HepG2 (cell line): ENCODE measurements around the gene ZNF687. TPM values are rescaled to one million over a fixed set of nuclear protein-coding genes. Genes with fewer than 3 reads are reported as not detected.

Source experiments
- ATAC-seq: fragments of 200-7000 bp; cut with Tn5 transposase; 3 replicates; pipeline ENCODE4 v1.9.1; 2020; ENCODE audit warnings: mild to moderate bottlenecking, moderate library complexity
- BruUV-seq: library from RNA; stranded (reverse); fragments of 400-500 nt; replicated peaks from 2 replicates; lab custom pipeline; 2021; lab: Mats Ljungman, UMichigan
- CTCF ChIA-PET: fragments of 300-600 bp; formaldehyde crosslinking; extraction: SDS; loops from one replicate; lab custom pipeline; 2021; ENCODE audit warnings: low total read pairs, inconsistent platforms, low intra/inter-chr PET ratio; lab: Yijun Ruan, JAX
- POLR2A ChIA-PET: fragments of 350-600 bp; sonication (Branson Sonifier 250); formaldehyde crosslinking; loops from one replicate; lab custom pipeline; 2020; ENCODE audit warnings: antibody characterized with exemption, inconsistent platforms; lab: Yijun Ruan, JAX
- DNase-seq: peaks from one replicate; pipeline ENCODE4 v3.0.0-alpha.2; 2015; ENCODE audit warnings: low spot score
- FAIRE-seq: peaks from 3 replicates; lab custom pipeline; 2011; peaks lifted over from hg19 to GRCh38; lab: Jason Lieb, UNC
- H2AFZ ChIP-seq: one replicate; pipeline ENCODE4 v1.6.1; 2011; ENCODE audit warnings: low read length, inconsistent platforms
- H3K27ac ChIP-seq: fragments of 300-600 bp; 3 replicates; pipeline ENCODE4 v1.8.0; 2011; ENCODE audit warnings: mixed run types, mild to moderate bottlenecking, mixed read lengths, low read length, inconsistent platforms; ENCODE audit not compliant: insufficient read depth; ENCODE audit errors: extremely low read length
- H3K27me3 ChIP-seq, 2 experiments: fragments of 200-600 bp in 1 of 2; 2 replicates in 1 of 2; 3 replicates in 1 of 2; pipeline versions ENCODE4 v1.6.0 to v1.8.0; 2011; ENCODE audit warnings: low read length in 2 of 2, mild to moderate bottlenecking in 2 of 2, moderate library complexity in 2 of 2, inconsistent platforms in 1 of 2; ENCODE audit not compliant: insufficient read depth in 2 of 2, control insufficient read depth in 1 of 2
- H3K36me3 ChIP-seq, 2 experiments: fragments of 200-600 bp in 1 of 2; replicated peaks in 1 of 2; 2 replicates in 1 of 2; 3 replicates in 1 of 2; pipeline versions ENCODE4 v1.5.1 to v1.8.0; 2011; ENCODE audit warnings: low read length in 2 of 2, inconsistent platforms in 1 of 2; ENCODE audit not compliant: insufficient read depth in 2 of 2, control insufficient read depth in 1 of 2
- H3K4me1 ChIP-seq: 2 replicates; pipeline ENCODE4 v1.5.1; 2012; ENCODE audit warnings: low read length, inconsistent platforms; ENCODE audit not compliant: insufficient read depth
- H3K4me2 ChIP-seq: 2 replicates; pipeline ENCODE4 v1.6.0; 2011; ENCODE audit warnings: low read depth, low read length, inconsistent platforms
- H3K4me3 ChIP-seq, 3 experiments: fragments of 200-600 bp in 1 of 3; sonication (generic), shearing (Covaris generic) in 1 of 3; replicated peaks in 1 of 3; 2 replicates each; pipeline ENCODE4 v1.5.1; 2011 to 2016; ENCODE audit warnings: low read length in 3 of 3, inconsistent platforms in 2 of 3, low read depth in 2 of 3, mild to moderate bottlenecking in 2 of 3, control low read depth in 1 of 3, mixed read lengths in 1 of 3; ENCODE audit not compliant: insufficient read depth in 1 of 3
- H3K79me2 ChIP-seq: one replicate; pipeline ENCODE4 v1.6.1; 2011; ENCODE audit warnings: low read length, inconsistent platforms; ENCODE audit not compliant: insufficient read depth
- H3K9ac ChIP-seq: 2 replicates; pipeline ENCODE4 v1.6.0; 2011; ENCODE audit warnings: mild to moderate bottlenecking, low read depth, low read length, inconsistent platforms; ENCODE audit not compliant: insufficient read depth
- H3K9me3 ChIP-seq: 2 replicates; pipeline ENCODE4 v1.5.1; 2012; ENCODE audit warnings: mild to moderate bottlenecking, low read length
- H4K20me1 ChIP-seq: 2 replicates; pipeline ENCODE4 v1.6.0; 2011; ENCODE audit warnings: inconsistent platforms, mild to moderate bottlenecking, low read length, moderate library complexity; ENCODE audit not compliant: insufficient read depth
- CTCF ChIP-seq: sonication (generic); formaldehyde crosslinking; IDR thresholded peaks from 2 replicates; pipeline ENCODE4 v1.5.0; 2020; ENCODE audit warnings: mild to moderate bottlenecking, missing genetic modification reagents, moderate library complexity
- FUBP1 ChIP-seq: sonication (generic); formaldehyde crosslinking; IDR thresholded peaks from 2 replicates; pipeline ENCODE4 v1.5.1; 2020; ENCODE audit warnings: missing genetic modification reagents, mild to moderate bottlenecking, borderline replicate concordance
- IKZF5 ChIP-seq: IDR thresholded peaks from 2 replicates; pipeline ENCODE4 v1.6.1; 2018; ENCODE audit warnings: missing genetic modification reagents, mild to moderate bottlenecking, missing compliant biosample characterization
- ISL2 ChIP-seq: sonication (generic); formaldehyde crosslinking; IDR thresholded peaks from 2 replicates; pipeline ENCODE4 v1.5.0; 2020; ENCODE audit warnings: missing genetic modification reagents
- RNF2 ChIP-seq: fragments of 450-650 bp; conservative IDR thresholded peaks from 2 replicates; pipeline ENCODE4 v1.6.1; 2016; ENCODE audit warnings: low read depth
- ZNF460 ChIP-seq: sonication (generic); formaldehyde crosslinking; IDR thresholded peaks from 2 replicates; pipeline ENCODE4 v1.5.1; 2020; ENCODE audit warnings: missing genetic modification reagents, mild to moderate bottlenecking, borderline replicate concordance
- WGBS: methylation state at CpG from one replicate; pipeline ENCODE4 v1.1.6; 2017; ENCODE audit warnings: low lambda C conversion rate; 5-methylcytosine and 5-hydroxymethylcytosine counted together
- in situ Hi-C: cut with HindIII; loops from 2 replicates; pipeline ENCODE4 v1.10.0; 2017; ENCODE audit warnings: low pct_unique_long_range_greater_than_20kb; ENCODE audit not compliant: extremely low pct_ligation_motif_present
- intact Hi-C: fragments of 100-400 bp; cut with micrococcal nuclease; formaldehyde crosslinking; loops from one replicate; pipeline ENCODE4 v1.10.0; 2022; ENCODE audit not compliant: unreplicated experiment
- polyA plus RNA-seq, 8 experiments: library from polyadenylated mRNA; depleted of rRNA in 3 of 8; stranded (reverse) in 7 of 8; unstranded in 1 of 8; fragments of >200 nt; fragmentation: Illumina TruSeq in 4 of 8; extraction: Trizol in 4 of 8; gene quantifications; 2 replicates each; pipeline versions ENCODE4 v1.2.1 to v1.2.3, GENCODE V29; 2011 to 2016; ENCODE audit warnings: low read depth in 4 of 8, missing spikeins in 1 of 8, mixed read lengths in 1 of 8; ENCODE audit not compliant: insufficient read depth in 1 of 8
- total RNA-seq, 5 experiments: library from RNA; depleted of rRNA; stranded (reverse); fragments of >200 nt; fragmentation: Illumina TruSeq; extraction: Trizol; gene quantifications; 2 replicates each; pipeline ENCODE4 v1.2.3, GENCODE V29; 2016; ENCODE audit warnings: low read depth in 1 of 5

Gene ZNF687
- total and polyA plus RNA-seq, 2 of the 13 experiments (the other 11 are each of a cell fraction or from before 2014, with no cell fraction given), result 14.1 to 16.5 TPM

GRCh38 chr1:151325646-151326429, 43.7 kb downstream of the ZNF687 start:
- CTCF ChIA-PET, result no interaction called here
- Histone ChIP-seq H2AFZ (no peak overlapping the region), H3K4me3 (peak overlapping the region; percentile 78 to 82 (median 79)), H3K36me3 (peaks cover 3 to 6% of the 10 kb centered on the region in 2 experiments; a peak in 3 of 5 replicates), H3K27ac (no peak overlapping the region), H3K4me2 (peak overlapping the region; percentile 92), H3K27me3 (no peaks in the 10 kb centered on the region; a peak in 1 of 5 replicates), H3K79me2 (peaks cover 18% of the 10 kb centered on the region), H4K20me1 (no peaks in the 10 kb centered on the region), H3K9me3 (no peaks in the 10 kb centered on the region), H3K9ac (peak overlapping the region; percentile 87; the same call in 1 of the 2 replicates), H3K4me1 (peaks cover 33% of the 10 kb centered on the region)
- no peak for DNase-seq
- intact Hi-C loops, result no loop called here
- no peak for ATAC-seq
- no peak for TF ChIP-seq IKZF5 (CRISPR knock-in tag)
- TF ChIP-seq CTCF (CRISPR knock-in tag), result no peak
- no peak for TF ChIP-seq RNF2
- TF ChIP-seq ISL2, result no peak
- TF ChIP-seq ZNF460 (CRISPR knock-in tag), result no peak
- no peak for TF ChIP-seq FUBP1 (CRISPR knock-in tag)
- in situ Hi-C loops, result no loop called here
- TSS peak; percentile 64 for BruUV-seq
- FAIRE-seq, result no peak
- POLR2A ChIA-PET, result interaction anchor here (0.9 to 2.5 kb wide), 3 partner anchors 12 to 25 kb away, joined by 3 to 21 read pairs (median 19); no protein-coding TSS in a partner anchor
- WGBS, result 66% methylated on average over 5 of the region's 5 CpGs
